OCI-LY7 (cell line): ENCODE data around the gene CAMK4. TPM values are rescaled to one million over a fixed set of nuclear protein-coding genes. Genes with fewer than 3 reads are reported as not detected.

ENCODE experiments used
- BruUV-seq: library from RNA; stranded (reverse); fragments of 400-500 nt; replicated peaks from 2 replicates; lab custom pipeline; 2021; lab: Mats Ljungman, UMichigan
- CTCF ChIA-PET: fragments of 300-600 bp; sonication (Branson Sonifier 250); formaldehyde crosslinking; loops from one replicate; lab custom pipeline; 2022; ENCODE audit warnings: antibody characterized with exemption; ENCODE audit not compliant: unreplicated experiment; lab: Charles Lee
- POLR2A ChIA-PET: fragments of 300-600 bp; sonication (Branson Sonifier 250); formaldehyde crosslinking; loops from one replicate; lab custom pipeline; 2022; ENCODE audit warnings: antibody characterized with exemption; lab: Charles Lee
- DNase-seq: peaks from one replicate; pipeline ENCODE4 v3.0.0-alpha.2; 2015; ENCODE audit warnings: low spot score
- H2AFZ ChIP-seq: fragments of 200-600 bp; sonication (generic), shearing (Covaris generic); 2 replicates; pipeline ENCODE4 v1.6.1; 2014; ENCODE audit warnings: mild to moderate bottlenecking, antibody characterized with exemption, low read length, moderate library complexity
- H3K27ac ChIP-seq: fragments of 200-600 bp; sonication (generic); 2 replicates; pipeline ENCODE4 v1.5.1; 2014; ENCODE audit warnings: mixed run types, low read depth, mild to moderate bottlenecking, moderate library complexity, low read length, inconsistent platforms; ENCODE audit not compliant: poor library complexity, severe bottlenecking
- H3K36me3 ChIP-seq: fragments of 200-600 bp; sonication (generic); 2 replicates; pipeline ENCODE4 v1.6.1; 2014; ENCODE audit warnings: mild to moderate bottlenecking, antibody characterized with exemption, low read length, moderate library complexity, mixed read lengths; ENCODE audit not compliant: insufficient read depth
- H3K4me1 ChIP-seq: fragments of 200-600 bp; sonication (generic); 2 replicates; pipeline ENCODE4 v1.5.1; 2014; ENCODE audit warnings: mild to moderate bottlenecking, low read length; ENCODE audit not compliant: insufficient read depth, poor library complexity, severe bottlenecking
- H3K4me2 ChIP-seq: fragments of 200-600 bp; sonication (generic); 2 replicates; pipeline ENCODE4 v1.6.1; 2014; ENCODE audit warnings: mild to moderate bottlenecking, low read length
- H3K4me3 ChIP-seq: fragments of 200-600 bp; sonication (generic); 2 replicates; pipeline ENCODE4 v1.5.1; 2014; ENCODE audit warnings: mild to moderate bottlenecking, low read depth, low read length; ENCODE audit not compliant: poor library complexity, severe bottlenecking
- H3K79me2 ChIP-seq: fragments of 200-600 bp; sonication (generic); 2 replicates; pipeline ENCODE4 v1.6.1; 2016; ENCODE audit warnings: low read depth, mild to moderate bottlenecking, low read length, moderate library complexity, mixed read lengths; ENCODE audit not compliant: insufficient read depth
- H3K9me2 ChIP-seq: fragments of 200-600 bp; sonication (generic); 2 replicates; pipeline ENCODE4 v1.6.1; 2016; ENCODE audit warnings: mild to moderate bottlenecking, low read length, mixed read lengths; ENCODE audit not compliant: insufficient read depth
- H3K9me3 ChIP-seq: fragments of 200-600 bp; sonication (generic); 2 replicates; pipeline ENCODE4 v1.6.1; 2014; ENCODE audit warnings: mild to moderate bottlenecking, mixed run types, low read length, mixed read lengths
- H4K20me1 ChIP-seq: fragments of 200-600 bp; sonication (generic); 2 replicates; pipeline ENCODE4 v1.6.1; 2014; ENCODE audit warnings: mild to moderate bottlenecking, antibody characterized with exemption, low read length, moderate library complexity, mixed read lengths; ENCODE audit not compliant: insufficient read depth
- EZH2phosphoT487 ChIP-seq: fragments of 200-600 bp; sonication (generic); IDR thresholded peaks from 2 replicates; pipeline ENCODE4 v1.6.1; 2018; ENCODE audit warnings: low read depth, borderline replicate concordance, mild to moderate bottlenecking, mixed run types, antibody characterized with exemption, low read length, moderate library complexity, mixed read lengths
- intact Hi-C: fragments of 100-400 bp; cut with micrococcal nuclease; formaldehyde crosslinking; loops from one replicate; pipeline ENCODE4 v1.10.0; 2022; ENCODE audit not compliant: unreplicated experiment
- total RNA-seq, 2 experiments: library from RNA; depleted of rRNA in 1 of 2; stranded (reverse); fragments of >200 nt in 1 of 2; shearing (Covaris generic) in 1 of 2; gene quantifications; 2 replicates each; pipeline ENCODE4 v1.2.3, GENCODE V29; 2014 to 2022
- TF ChIP-seq, protein P1 (sequence below): fragments of 200-600 bp; sonication (generic); conservative IDR thresholded peaks from 2 replicates; pipeline ENCODE4 v1.5.1; 2014; ENCODE audit warnings: mild to moderate bottlenecking, antibody characterized with exemption, low read length, moderate library complexity, mixed read lengths

Gene CAMK4
- total RNA-seq, 2 experiments from 2014 or later: 25.4 to 40.2 TPM

DNA sequence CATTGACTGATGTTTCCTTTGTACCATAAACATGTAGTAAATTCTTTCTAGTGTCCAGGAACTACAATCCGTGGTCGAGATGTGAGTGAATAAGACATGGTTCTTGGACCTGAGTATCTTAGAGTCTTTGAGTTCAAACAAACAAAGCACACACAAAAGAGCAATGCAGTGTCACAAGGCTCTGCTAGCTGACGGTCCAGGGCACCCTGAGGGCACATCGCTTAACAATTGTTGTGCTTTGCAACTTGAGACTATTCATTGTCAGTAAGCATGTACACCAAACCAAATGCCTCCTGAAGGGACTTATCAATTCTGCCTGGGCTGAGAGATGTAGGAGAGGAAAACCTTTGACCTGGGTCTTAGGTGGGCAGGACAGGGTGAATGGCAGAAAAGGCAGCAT is 84.8 kb downstream of the CAMK4 start:
- Histone ChIP-seq H2AFZ (no peak overlapping the region), H3K9me2 (no peaks in the 10 kb centered on the region), H3K9me3 (no peaks in the 10 kb centered on the region), H4K20me1 (no peaks in the 10 kb centered on the region), H3K79me2 (no peaks in the 10 kb centered on the region), H3K4me3 (no peak overlapping the region), H3K36me3 (no peaks in the 10 kb centered on the region), H3K4me2 (no peak overlapping the region), H3K27ac (no peak overlapping the region), H3K4me1 (no peaks in the 10 kb centered on the region)
- no peak for DNase-seq
- ChIA-PET CTCF (no interaction called here), POLR2A (no interaction called here)
- intact Hi-C loops: no loop called here
- TF ChIP-seq, protein P1, sequence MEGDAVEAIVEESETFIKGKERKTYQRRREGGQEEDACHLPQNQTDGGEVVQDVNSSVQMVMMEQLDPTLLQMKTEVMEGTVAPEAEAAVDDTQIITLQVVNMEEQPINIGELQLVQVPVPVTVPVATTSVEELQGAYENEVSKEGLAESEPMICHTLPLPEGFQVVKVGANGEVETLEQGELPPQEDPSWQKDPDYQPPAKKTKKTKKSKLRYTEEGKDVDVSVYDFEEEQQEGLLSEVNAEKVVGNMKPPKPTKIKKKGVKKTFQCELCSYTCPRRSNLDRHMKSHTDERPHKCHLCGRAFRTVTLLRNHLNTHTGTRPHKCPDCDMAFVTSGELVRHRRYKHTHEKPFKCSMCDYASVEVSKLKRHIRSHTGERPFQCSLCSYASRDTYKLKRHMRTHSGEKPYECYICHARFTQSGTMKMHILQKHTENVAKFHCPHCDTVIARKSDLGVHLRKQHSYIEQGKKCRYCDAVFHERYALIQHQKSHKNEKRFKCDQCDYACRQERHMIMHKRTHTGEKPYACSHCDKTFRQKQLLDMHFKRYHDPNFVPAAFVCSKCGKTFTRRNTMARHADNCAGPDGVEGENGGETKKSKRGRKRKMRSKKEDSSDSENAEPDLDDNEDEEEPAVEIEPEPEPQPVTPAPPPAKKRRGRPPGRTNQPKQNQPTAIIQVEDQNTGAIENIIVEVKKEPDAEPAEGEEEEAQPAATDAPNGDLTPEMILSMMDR: no peak
- no peak for TF ChIP-seq EZH2phosphoT487
- no TSS peak for BruUV-seq

DNA sequence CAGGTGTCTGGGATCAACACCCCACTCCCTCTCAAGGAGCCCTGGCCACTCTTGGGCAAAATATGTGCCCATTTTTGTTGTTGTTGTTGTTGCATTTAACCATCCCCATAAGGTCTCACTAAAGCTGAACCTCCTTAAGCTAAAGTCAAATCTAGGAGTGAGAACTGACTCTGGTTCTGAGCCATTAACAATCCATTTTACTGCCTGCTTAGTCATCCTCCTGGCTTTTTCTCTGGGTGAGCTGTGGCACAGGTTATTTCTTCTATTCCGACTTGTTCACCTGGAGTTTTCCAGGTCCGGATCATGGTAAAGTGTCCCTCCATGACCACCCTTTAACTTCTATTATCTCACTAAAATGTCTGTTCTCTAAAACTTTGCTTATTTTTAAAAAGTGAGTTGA is 85.2 kb downstream of the CAMK4 start:
- TF ChIP-seq, protein P1: no peak
- TF ChIP-seq EZH2phosphoT487: no peak
- no peak for DNase-seq
- intact Hi-C loops: no loop called here
- H3K4me1 ChIP-seq: no peaks in the 10 kb centered on the region
- H3K9me2 ChIP-seq: no peaks in the 10 kb centered on the region
- ChIA-PET POLR2A (no interaction called here), CTCF (no interaction called here)
- H3K27ac ChIP-seq: no peak overlapping the region
- no peaks in the 10 kb centered on the region for H4K20me1 ChIP-seq
- no peak overlapping the region for H2AFZ ChIP-seq
- no peak overlapping the region for H3K4me2 ChIP-seq
- H3K9me3 ChIP-seq: no peaks in the 10 kb centered on the region
- H3K36me3 ChIP-seq: no peaks in the 10 kb centered on the region
- no peak overlapping the region for H3K4me3 ChIP-seq
- no TSS peak for BruUV-seq
- H3K79me2 ChIP-seq: no peaks in the 10 kb centered on the region

DNA sequence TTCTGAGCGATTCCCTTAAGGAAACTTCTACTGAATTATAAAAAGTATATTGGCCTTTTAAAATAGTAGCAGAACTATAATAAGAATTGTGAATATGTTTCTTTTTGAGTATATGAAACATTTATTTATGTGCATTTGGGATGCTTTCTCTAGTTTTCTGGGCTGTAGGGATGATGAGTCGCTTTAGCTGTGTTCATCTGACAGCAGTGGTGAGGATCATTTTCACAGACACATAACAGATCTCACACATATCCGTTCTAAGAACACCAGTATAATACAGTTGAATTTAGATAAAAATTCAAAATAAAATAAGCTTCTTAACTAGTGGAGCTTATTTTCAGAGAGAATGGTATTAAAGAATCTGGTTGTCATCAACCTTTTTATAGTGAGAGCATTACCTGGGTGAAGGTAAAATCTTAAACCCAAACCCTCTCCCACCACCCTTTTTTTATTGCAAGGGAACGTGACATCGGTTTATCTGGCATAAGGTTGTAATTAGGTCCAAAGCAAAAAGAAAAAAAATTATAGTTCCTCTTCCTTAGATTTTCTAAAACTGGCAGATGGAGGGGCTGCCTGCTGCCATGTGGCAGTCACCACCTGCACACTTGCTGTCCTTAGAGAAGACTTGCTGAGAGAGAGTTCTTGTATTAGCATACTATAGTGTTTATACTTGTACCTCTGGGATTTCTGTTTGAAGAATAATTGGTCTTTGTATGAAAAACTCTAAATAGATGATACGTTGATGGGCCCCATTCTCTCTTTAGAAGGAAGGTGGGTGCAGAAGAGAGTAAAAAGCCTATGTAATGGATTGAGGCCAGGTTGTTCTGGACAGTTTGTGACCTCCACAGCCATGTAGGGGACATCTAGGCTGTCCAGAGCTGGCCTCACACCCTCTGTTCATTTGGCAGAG is 86.8 kb downstream of the CAMK4 start:
- Histone ChIP-seq H3K4me3 (no peak overlapping the region), H3K79me2 (no peaks in the 10 kb centered on the region), H3K27ac (no peak overlapping the region), H4K20me1 (no peaks in the 10 kb centered on the region), H3K4me1 (no peaks in the 10 kb centered on the region), H2AFZ (no peak overlapping the region), H3K36me3 (no peaks in the 10 kb centered on the region), H3K9me2 (no peaks in the 10 kb centered on the region), H3K9me3 (no peaks in the 10 kb centered on the region), H3K4me2 (no peak overlapping the region)
- no TSS peak for BruUV-seq
- intact Hi-C loops: no loop called here
- TF ChIP-seq, protein P1: no peak
- no peak for TF ChIP-seq EZH2phosphoT487
- DNase-seq: no peak
- ChIA-PET POLR2A (interaction anchor here (0.7 to 1.5 kb wide), 3 partner anchors 9 to 28 kb away, joined by 3 read pairs; no protein-coding TSS in a partner anchor), CTCF (interaction anchor here (0.5 kb wide), 1 partner anchor 154 kb away, joined by 3 read pairs; no protein-coding TSS in a partner anchor)
